GM12878 (cell line): Measurements from ENCODE around the gene ASGR1. TPM values are rescaled to one million over a fixed set of nuclear protein-coding genes. Genes with fewer than 3 reads are reported as not detected.

ENCODE experiments used
- BCL3 ChIP-seq: IDR thresholded peaks from 2 replicates; pipeline ENCODE4 v1.6.1; 2011; ENCODE audit warnings: borderline replicate concordance, low read depth, mild to moderate bottlenecking, moderate library complexity, low read length; ENCODE audit not compliant: insufficient read depth, poor library complexity, severe bottlenecking
- GABPA ChIP-seq: IDR thresholded peaks from 2 replicates; pipeline ENCODE4 v1.6.1; 2014; ENCODE audit warnings: antibody characterized with exemption, low read depth, mild to moderate bottlenecking, inconsistent platforms
- HDGF ChIP-seq: fragments of 450-650 bp; IDR thresholded peaks from 2 replicates; pipeline ENCODE4 v1.6.1; 2016; ENCODE audit warnings: antibody characterized with exemption
- IKZF1 ChIP-seq: fragments of 450-650 bp; conservative IDR thresholded peaks from 2 replicates; pipeline ENCODE4 v1.6.1; 2017; ENCODE audit warnings: antibody characterized with exemption, mild to moderate bottlenecking
- JUND ChIP-seq: IDR thresholded peaks from 2 replicates; pipeline ENCODE4 v1.6.1; 2012; ENCODE audit warnings: low read depth, mild to moderate bottlenecking, low read length, improper control_type of control experiment, moderate library complexity
- KAT2A ChIP-seq: conservative IDR thresholded peaks from 2 replicates; pipeline ENCODE4 v1.6.1; 2011; ENCODE audit warnings: low read depth, low read length; ENCODE audit not compliant: control insufficient read depth
- MXI1 ChIP-seq: fragments of 150-350 bp; IDR thresholded peaks from 2 replicates; pipeline ENCODE4 v1.6.1; 2011; ENCODE audit warnings: low read depth, mild to moderate bottlenecking, inconsistent platforms, low read length, improper control_type of control experiment
- MYB ChIP-seq: fragments of 150-350 bp; IDR thresholded peaks from 2 replicates; pipeline ENCODE4 v1.6.1; 2014; ENCODE audit warnings: mild to moderate bottlenecking, low read depth, low read length, borderline replicate concordance
- PRDM15 ChIP-seq: fragments of 450-650 bp; formaldehyde crosslinking; IDR thresholded peaks from 2 replicates; pipeline ENCODE4 v1.4.0; 2020; ENCODE audit warnings: mild to moderate bottlenecking, moderate library complexity
- SKIL ChIP-seq: fragments of 450-650 bp; IDR thresholded peaks from 2 replicates; pipeline ENCODE4 v1.6.1; 2017; ENCODE audit warnings: mild to moderate bottlenecking, low read depth, inconsistent platforms; ENCODE audit not compliant: poor library complexity, severe bottlenecking
- SMAD1 ChIP-seq: fragments of 450-650 bp; IDR thresholded peaks from 2 replicates; pipeline ENCODE4 v1.6.1; 2018; ENCODE audit warnings: mild to moderate bottlenecking, low read depth; ENCODE audit not compliant: partially characterized antibody
- SREBF2 ChIP-seq: IDR thresholded peaks from 2 replicates; pipeline ENCODE4 v1.6.1; 2012; ENCODE audit warnings: mild to moderate bottlenecking, low read length
- STAT3 ChIP-seq: IDR thresholded peaks from 2 replicates; pipeline ENCODE4 v1.6.1; 2011; ENCODE audit warnings: low read depth, low read length, improper control_type of control experiment
- TCF7 ChIP-seq: IDR thresholded peaks from 2 replicates; pipeline ENCODE4 v1.6.1; 2014; ENCODE audit warnings: antibody characterized with exemption, borderline replicate concordance
- USF2 ChIP-seq: IDR thresholded peaks from 2 replicates; pipeline ENCODE4 v1.6.1; 2011; ENCODE audit warnings: low read depth, low read length, improper control_type of control experiment, borderline replicate concordance
- WRNIP1 ChIP-seq: IDR thresholded peaks from 2 replicates; pipeline ENCODE4 v1.6.1; 2011; ENCODE audit warnings: low read depth, low read length, improper control_type of control experiment, borderline replicate concordance
- ZBTB4 ChIP-seq: fragments of 450-650 bp; formaldehyde crosslinking; IDR thresholded peaks from 2 replicates; pipeline ENCODE4 v1.4.0; 2022; ENCODE audit warnings: mild to moderate bottlenecking, moderate library complexity
- polyA plus RNA-seq, 11 experiments: library from polyadenylated mRNA; depleted of rRNA in 4 of 11; unstranded in 6 of 11; stranded (reverse) in 5 of 11; fragments of >200 nt; fragmentation: Nextera tagmentation in 4 of 11; fragmentation: Illumina TruSeq in 1 of 11; extraction: Ambion mirVana in 4 of 11; extraction: Trizol in 1 of 11; gene quantifications; 1 replicate in 1 of 11; 2 replicates in 10 of 11; pipeline versions ENCODE4 v1.2.1 to v1.2.3, GENCODE V29; 2011 to 2016; ENCODE audit warnings: inconsistent platforms in 2 of 11, missing spikeins in 2 of 11, low read depth in 1 of 11
- total RNA-seq, 4 experiments: library from RNA; depleted of rRNA in 3 of 4; stranded (reverse); fragments of >200 nt in 3 of 4; fragmentation: Illumina TruSeq in 1 of 4; extraction: Trizol in 1 of 4; gene quantifications; 2 replicates each; pipeline versions ENCODE4 v1.2.1 to v1.2.3, GENCODE V29; 2013 to 2021

The ASGR1 gene
- total and polyA plus RNA-seq, 10 of the 15 experiments (the other 5 are each of a cell fraction or from before 2014, with no cell fraction given), result 0.06 to 0.34 (median 0.14) TPM; not detected in 6

- TF ChIP-seq BCL3 (no peak), USF2 (no peak; the same call in 1 of the 2 replicates), IKZF1 (peak; percentile 87), ZBTB4 (CRISPR knock-in tag) (no peak), SMAD1 (no peak), MYB (no peak), WRNIP1 (no peak), HDGF (peak; percentile 98), TCF7 (no peak), SREBF2 (no peak), SKIL (no peak), PRDM15 (no peak), JUND (no peak), GABPA (no peak), STAT3 (no peak), KAT2A (no peak), MXI1 (no peak)
Measured at GRCh38 chr17:7214300-7215135, 35.3 kb upstream of the ASGR1 start (continued).
